Measurements from ENCODE around the gene ZDHHC7. TPM values are rescaled to one million over a fixed set of nuclear protein-coding genes. Genes with fewer than 3 reads are reported as not detected.
"Not testable (repeated sequence)": the region's sequence is repeated elsewhere in the genome, so short reads cannot be mapped to it uniquely, and the experiment has no call there.

Gene ZDHHC7
- polyA plus RNA-seq, 1 donor = 31.5 TPM

- no peak for DNase-seq
These were observed 50.4 kb downstream of the ZDHHC7 start for GRCh38 chr16:84960942-84961341.

GRCh38 chr16:84959784-84960417 is 51.4 kb downstream of the ZDHHC7 start:
- DNase-seq = no peak

GRCh38 chr16:84959045-84959576 is 52.2 kb downstream of the ZDHHC7 start:
- DNase-seq = no peak

GRCh38 chr16:84957792-84958191 is 53.5 kb downstream of the ZDHHC7 start:
- DNase-seq = no peak

- no peak for DNase-seq
These were observed 54.1 kb downstream of the ZDHHC7 start for GRCh38 chr16:84957192-84957591.

- DNase-seq = no peak
These were observed 55.9 kb downstream of the ZDHHC7 start for GRCh38 chr16:84955427-84955826.

GRCh38 chr16:84953190-84953746 is 58.1 kb downstream of the ZDHHC7 start:
- no peak for DNase-seq

GRCh38 chr16:84952335-84953189 is 58.8 kb downstream of the ZDHHC7 start:
- peak; percentile 83 for DNase-seq

GRCh38 chr16:84950906-84951305 is 60.4 kb downstream of the ZDHHC7 start:
- no peak for DNase-seq

- DNase-seq = no peak
These were observed 61.4 kb downstream of the ZDHHC7 start for GRCh38 chr16:84949772-84950436.

GRCh38 chr16:84948851-84949610 is 62.3 kb downstream of the ZDHHC7 start:
- no peak for DNase-seq

GRCh38 chr16:84947996-84948850 is 63.1 kb downstream of the ZDHHC7 start:
- no peak for DNase-seq

- no peak for DNase-seq
These were observed 64.3 kb downstream of the ZDHHC7 start for GRCh38 chr16:84947022-84947421.

- no peak for DNase-seq
These were observed 67.7 kb downstream of the ZDHHC7 start for GRCh38 chr16:84943620-84944019.

- no peak for DNase-seq
These were observed 68.5 kb downstream of the ZDHHC7 start for GRCh38 chr16:84942786-84943185.

- DNase-seq = no peak
These were observed 69.4 kb downstream of the ZDHHC7 start for GRCh38 chr16:84941921-84942320.

- DNase-seq = no peak
These were observed 70.4 kb downstream of the ZDHHC7 start for GRCh38 chr16:84940670-84941551.

GRCh38 chr16:84938616-84939015 is 72.7 kb downstream of the ZDHHC7 start:
- DNase-seq = not testable (repeated sequence)

GRCh38 chr16:84937196-84938005 is 73.9 kb downstream of the ZDHHC7 start:
- no peak for DNase-seq

Measured in hindlimb muscle (tissue), 1 donor.